Neutrophil (primary cell): ENCODE results near the gene ALPK1.
"Not testable (repeated sequence)": the region's sequence is repeated elsewhere in the genome, so short reads cannot be mapped to it uniquely, and the experiment has no call there.

Experiments
- H3K27ac ChIP-seq: fragments of 200-600 bp; sonication (generic); 2 replicates; pipeline ENCODE4 v1.5.1; 2016; ENCODE audit warnings: mild to moderate bottlenecking, moderate library complexity
- H3K27me3 ChIP-seq: fragments of 200-600 bp; sonication (generic); 2 replicates; pipeline ENCODE4 v1.6.0; 2016; ENCODE audit warnings: mild to moderate bottlenecking
- H3K36me3 ChIP-seq: fragments of 200-600 bp; sonication (generic); 2 replicates; pipeline ENCODE4 v1.5.1; 2017
- H3K4me1 ChIP-seq, 2 experiments: fragments of 200-600 bp in 1 of 2; sonication (generic) in 1 of 2; 1 replicate in 1 of 2; 2 replicates in 1 of 2; pipeline versions ENCODE4 v1.5.1 to v1.6.1; 2013 to 2016; ENCODE audit warnings: low read depth in 1 of 2, low read length in 1 of 2, mild to moderate bottlenecking in 1 of 2, moderate library complexity in 1 of 2; ENCODE audit not compliant: control insufficient read depth in 1 of 2, insufficient read depth in 1 of 2
- H3K4me3 ChIP-seq, 2 experiments: fragments of 200-600 bp in 1 of 2; sonication (generic) in 1 of 2; 1 replicate in 1 of 2; 2 replicates in 1 of 2; pipeline ENCODE4 v1.5.1; 2013 to 2016; ENCODE audit warnings: low read depth in 1 of 2, low read length in 1 of 2, mild to moderate bottlenecking in 1 of 2, moderate library complexity in 1 of 2
- H3K9me3 ChIP-seq: fragments of 200-600 bp; sonication (generic); 2 replicates; pipeline ENCODE4 v1.5.1; 2016
- CTCF ChIP-seq: fragments of 200-600 bp; sonication (generic); IDR thresholded peaks from 2 replicates; pipeline ENCODE4 v1.5.1; 2016; ENCODE audit warnings: antibody characterized with exemption

Gene ALPK1

GRCh38 chr4:112280386-112281056 lies 16.6 kb upstream of the ALPK1 start:
- H3K9me3 ChIP-seq: no peaks in the 10 kb centered on the region
- H3K27me3 ChIP-seq: no peaks in the 10 kb centered on the region
- peaks cover 43 to 45% of the 10 kb centered on the region in 2 experiments for H3K4me1 ChIP-seq
- no peak overlapping the region for H3K27ac ChIP-seq
- TF ChIP-seq CTCF: no peak
- H3K4me3 ChIP-seq: no peak overlapping the region
- peaks cover 10% of the 10 kb centered on the region for H3K36me3 ChIP-seq

- H3K4me3 ChIP-seq, H3K27ac ChIP-seq, H3K27me3 ChIP-seq, H3K9me3 ChIP-seq: not testable (repeated sequence)
- Histone ChIP-seq H3K4me1 (peaks cover 50 to 56% of the 10 kb centered on the region in 2 experiments), H3K36me3 (peaks cover 10% of the 10 kb centered on the region)
Observed at GRCh38 chr4:112281895-112282398, 15.2 kb upstream of the ALPK1 start.

- Histone ChIP-seq H3K36me3 (no peaks in the 10 kb centered on the region), H3K4me1 (peaks cover 62 to 67% of the 10 kb centered on the region in 2 experiments), H3K9me3 (no peaks in the 10 kb centered on the region), H3K27ac (no peak overlapping the region), H3K27me3 (no peaks in the 10 kb centered on the region), H3K4me3 (no peak overlapping the region)
- TF ChIP-seq CTCF: no peak
Observed at GRCh38 chr4:112282860-112283667, 14.1 kb upstream of the ALPK1 start.

GRCh38 chr4:112284166-112284565 lies 13.0 kb upstream of the ALPK1 start:
- Histone ChIP-seq H3K4me1 (peaks cover 66 to 74% of the 10 kb centered on the region in 2 experiments), H3K9me3 (no peaks in the 10 kb centered on the region), H3K27me3 (no peaks in the 10 kb centered on the region), H3K4me3 (peak overlapping the region; percentile 78 to 87), H3K36me3 (no peaks in the 10 kb centered on the region), H3K27ac (peak overlapping the region; percentile 90)
- no peak for TF ChIP-seq CTCF

GRCh38 chr4:112284662-112285411 lies 12.3 kb upstream of the ALPK1 start:
- Histone ChIP-seq H3K4me1 (peaks cover 67 to 74% of the 10 kb centered on the region in 2 experiments), H3K27me3 (no peaks in the 10 kb centered on the region), H3K9me3 (no peaks in the 10 kb centered on the region), H3K4me3 (peak overlapping the region; percentile 78 to 87), H3K36me3 (no peaks in the 10 kb centered on the region), H3K27ac (peak overlapping the region; percentile 90)
- TF ChIP-seq CTCF: no peak
